ENCODE data around the gene LRRTM3. TPM values are rescaled to one million over a fixed set of nuclear protein-coding genes. Genes with fewer than 3 reads are reported as not detected.

LRRTM3 gene
- polyA plus RNA-seq, 1 of the 3 experiments (the other 2 are of a cell fraction): not detected

DNA sequence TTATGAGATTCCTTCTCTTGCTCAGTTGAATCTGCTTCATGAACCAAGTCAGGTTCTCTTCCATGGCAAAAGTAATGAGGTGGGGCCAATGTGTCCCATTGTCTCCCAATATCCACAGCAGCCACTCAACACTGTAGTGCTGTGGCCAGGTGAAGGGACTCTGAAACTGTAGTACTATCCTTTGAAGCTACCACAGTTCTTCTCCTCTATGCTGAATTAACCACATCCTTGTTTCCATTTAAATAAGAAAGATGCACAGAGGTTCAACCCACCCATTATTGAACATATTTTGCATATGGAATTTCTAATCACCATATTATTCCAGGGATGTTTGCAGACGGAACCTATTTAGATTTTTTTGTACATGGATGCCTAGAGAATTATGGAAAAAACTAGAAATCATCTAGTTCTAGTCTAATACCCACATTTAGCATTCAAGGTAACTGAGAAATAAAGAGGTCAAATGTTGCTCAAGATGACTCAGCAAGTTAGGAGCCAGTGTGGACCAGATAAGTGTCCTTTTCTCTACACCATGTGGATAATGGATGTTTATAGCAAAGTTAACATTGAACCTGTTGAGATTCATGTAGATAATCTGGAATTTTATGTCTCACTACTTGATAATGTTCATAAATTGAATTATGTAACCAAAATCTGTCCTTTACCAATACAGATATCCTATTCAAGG lies 64.5 kb downstream of the LRRTM3 start:
- 6% methylated on average over 1 of the region's 1 CpG for WGBS (ENCODE audit: low lambda C conversion rate)

DNA sequence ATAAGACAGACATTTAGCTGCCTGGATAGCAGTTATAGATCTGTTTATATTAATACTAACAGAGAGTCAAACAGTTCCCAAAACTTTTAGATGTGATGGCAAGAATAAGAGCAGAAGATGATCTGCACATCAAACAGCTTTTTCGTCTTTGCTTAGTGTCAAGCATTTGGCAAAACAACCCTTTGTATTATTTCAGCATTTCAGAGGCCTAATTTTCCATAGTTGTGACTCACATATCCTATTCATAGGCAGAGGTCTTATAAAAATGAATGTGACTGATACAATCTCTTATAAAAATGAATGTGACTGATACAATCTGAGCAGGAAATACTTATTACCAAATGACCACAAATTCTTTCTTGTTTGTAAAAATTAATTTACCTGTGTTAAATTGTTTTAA lies 71.2 kb downstream of the LRRTM3 start:
- no peak for DNase-seq
- no peak overlapping the region for H3K4me3 ChIP-seq (ENCODE audit: low read depth in 2 of 2, low read length in 1 of 2)
- WGBS (ENCODE audit: low lambda C conversion rate): 0% methylated on average over 1 of the region's 1 CpG
- H4K20me1 ChIP-seq (ENCODE audit: insufficient read depth): no peaks in the 10 kb centered on the region
- no peak overlapping the region for H3K9ac ChIP-seq
- H3K27me3 ChIP-seq (ENCODE audit: insufficient read depth): no peaks in the 10 kb centered on the region
- no peaks in the 10 kb centered on the region for H3K79me2 ChIP-seq (ENCODE audit: insufficient read depth)
- CTCF ChIA-PET: interaction anchor here (0.7 kb wide), 1 partner anchor 87 kb away, joined by 3 read pairs; no protein-coding TSS in a partner anchor
- no peaks in the 10 kb centered on the region for H3F3A ChIP-seq (replicated peaks; ENCODE audit: insufficient read depth)
- H3K9me3 ChIP-seq: no peaks in the 10 kb centered on the region
- no peaks in the 10 kb centered on the region for H3K36me3 ChIP-seq (replicated peaks in 1 of 2; ENCODE audit: control insufficient read depth in 1 of 2, insufficient read depth in 2 of 2, low read length in 1 of 2)
- no peak overlapping the region for H3K27ac ChIP-seq (ENCODE audit: low read depth in 2 of 2, low read length in 1 of 2)
- no peak overlapping the region for H3K4me2 ChIP-seq
- H3K4me1 ChIP-seq (ENCODE audit: control insufficient read depth in 1 of 2, insufficient read depth in 2 of 2, low read depth in 1 of 2, low read length in 1 of 2): no peaks in the 10 kb centered on the region
- H3K9me2 ChIP-seq: no peaks in the 10 kb centered on the region
- POLR2A ChIA-PET: no interaction called here
- no peak overlapping the region for H2AFZ ChIP-seq (ENCODE audit: low read depth)
- no peak for TF ChIP-seq FOXM1 (IDR thresholded peaks at IDR 0.05; ENCODE audit: low read depth)
- no peak for TF ChIP-seq FOSL2 (IDR thresholded peaks at IDR 0.05; ENCODE audit: borderline replicate concordance, low read depth)
- no peak for TF ChIP-seq EP300 (IDR thresholded peaks at IDR 0.05; ENCODE audit: borderline replicate concordance in 1 of 2, low read depth in 1 of 2, low read length in 1 of 2)
- no peak for TF ChIP-seq PBX3 (IDR thresholded peaks at IDR 0.05)
- no peak for TF ChIP-seq RCOR1 (IDR thresholded peaks at IDR 0.05; ENCODE audit: low read length)
- TF ChIP-seq, protein P1, sequence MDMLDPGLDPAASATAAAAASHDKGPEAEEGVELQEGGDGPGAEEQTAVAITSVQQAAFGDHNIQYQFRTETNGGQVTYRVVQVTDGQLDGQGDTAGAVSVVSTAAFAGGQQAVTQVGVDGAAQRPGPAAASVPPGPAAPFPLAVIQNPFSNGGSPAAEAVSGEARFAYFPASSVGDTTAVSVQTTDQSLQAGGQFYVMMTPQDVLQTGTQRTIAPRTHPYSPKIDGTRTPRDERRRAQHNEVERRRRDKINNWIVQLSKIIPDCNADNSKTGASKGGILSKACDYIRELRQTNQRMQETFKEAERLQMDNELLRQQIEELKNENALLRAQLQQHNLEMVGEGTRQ (IDR thresholded peaks at IDR 0.05; ENCODE audit: borderline replicate concordance, low read depth, low read length): no peak
- no peak for TF ChIP-seq CHD2 (IDR thresholded peaks at IDR 0.05; ENCODE audit: low read length, partially characterized antibody)
- TF ChIP-seq, protein P2, sequence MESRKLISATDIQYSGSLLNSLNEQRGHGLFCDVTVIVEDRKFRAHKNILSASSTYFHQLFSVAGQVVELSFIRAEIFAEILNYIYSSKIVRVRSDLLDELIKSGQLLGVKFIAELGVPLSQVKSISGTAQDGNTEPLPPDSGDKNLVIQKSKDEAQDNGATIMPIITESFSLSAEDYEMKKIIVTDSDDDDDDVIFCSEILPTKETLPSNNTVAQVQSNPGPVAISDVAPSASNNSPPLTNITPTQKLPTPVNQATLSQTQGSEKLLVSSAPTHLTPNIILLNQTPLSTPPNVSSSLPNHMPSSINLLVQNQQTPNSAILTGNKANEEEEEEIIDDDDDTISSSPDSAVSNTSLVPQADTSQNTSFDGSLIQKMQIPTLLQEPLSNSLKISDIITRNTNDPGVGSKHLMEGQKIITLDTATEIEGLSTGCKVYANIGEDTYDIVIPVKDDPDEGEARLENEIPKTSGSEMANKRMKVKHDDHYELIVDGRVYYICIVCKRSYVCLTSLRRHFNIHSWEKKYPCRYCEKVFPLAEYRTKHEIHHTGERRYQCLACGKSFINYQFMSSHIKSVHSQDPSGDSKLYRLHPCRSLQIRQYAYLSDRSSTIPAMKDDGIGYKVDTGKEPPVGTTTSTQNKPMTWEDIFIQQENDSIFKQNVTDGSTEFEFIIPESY (IDR thresholded peaks at IDR 0.05; ENCODE audit: borderline replicate concordance, low read depth): no peak
- no peak for TF ChIP-seq YY1 (IDR thresholded peaks at IDR 0.05; ENCODE audit: low read depth)
- no peak for TF ChIP-seq GABPA (IDR thresholded peaks at IDR 0.05; ENCODE audit: low read depth)
- no peak for TF ChIP-seq REST (IDR thresholded peaks at IDR 0.05; ENCODE audit: low read depth, low read length)
- TF ChIP-seq USF1 (IDR thresholded peaks at IDR 0.05; ENCODE audit: borderline replicate concordance, low read depth): no peak
- no peak for TF ChIP-seq NRF1 (IDR thresholded peaks at IDR 0.05; ENCODE audit: low read depth, low read length)

More for the DNA sequence above, 64.5 kb downstream of the LRRTM3 start:
- H3K4me2 ChIP-seq: no peak overlapping the region
- POLR2A ChIA-PET: no interaction called here
- no peaks in the 10 kb centered on the region for H3F3A ChIP-seq (replicated peaks; ENCODE audit: insufficient read depth)
- H3K36me3 ChIP-seq (replicated peaks in 1 of 2; ENCODE audit: control insufficient read depth in 1 of 2, insufficient read depth in 2 of 2, low read length in 1 of 2): no peaks in the 10 kb centered on the region
- CTCF ChIA-PET: no interaction called here
- H3K4me3 ChIP-seq (ENCODE audit: low read depth in 2 of 2, low read length in 1 of 2): no peak overlapping the region
- no peaks in the 10 kb centered on the region for H3K27me3 ChIP-seq (ENCODE audit: insufficient read depth)
- H3K27ac ChIP-seq (ENCODE audit: low read depth in 2 of 2, low read length in 1 of 2): no peak overlapping the region
- DNase-seq: no peak
- no peak overlapping the region for H2AFZ ChIP-seq (ENCODE audit: low read depth)
- H3K4me1 ChIP-seq (ENCODE audit: control insufficient read depth in 1 of 2, insufficient read depth in 2 of 2, low read depth in 1 of 2, low read length in 1 of 2): no peaks in the 10 kb centered on the region
- H3K9me3 ChIP-seq: no peaks in the 10 kb centered on the region
- no peaks in the 10 kb centered on the region for H3K9me2 ChIP-seq
- H3K9ac ChIP-seq: no peak overlapping the region
- H4K20me1 ChIP-seq (ENCODE audit: insufficient read depth): no peaks in the 10 kb centered on the region
- H3K79me2 ChIP-seq (ENCODE audit: insufficient read depth): no peaks in the 10 kb centered on the region
- TF ChIP-seq TEAD4 (IDR thresholded peaks at IDR 0.05; ENCODE audit: borderline replicate concordance, insufficient read depth): no peak
- no peak for TF ChIP-seq CHD2 (IDR thresholded peaks at IDR 0.05; ENCODE audit: low read length, partially characterized antibody)
- no peak for TF ChIP-seq NRF1 (IDR thresholded peaks at IDR 0.05; ENCODE audit: low read depth, low read length)
- no peak for TF ChIP-seq ELF1 (IDR thresholded peaks at IDR 0.05)
- TF ChIP-seq USF1 (IDR thresholded peaks at IDR 0.05; ENCODE audit: borderline replicate concordance, low read depth): no peak
- TF ChIP-seq MXI1 (IDR thresholded peaks at IDR 0.05; ENCODE audit: low read depth, low read length): no peak
- no peak for TF ChIP-seq TCF12 (IDR thresholded peaks at IDR 0.05)
- no peak for TF ChIP-seq FOXJ3 (CRISPR knock-in tag; IDR thresholded peaks at IDR 0.05)
